Measurements from ENCODE around the gene TCF7. TPM values are rescaled to one million over a fixed set of nuclear protein-coding genes. Genes with fewer than 3 reads are reported as not detected.
A peak's percentile ranks its signal among the peaks of the same experiment; 100 is the strongest.

TCF7 gene
- total and polyA plus RNA-seq, 2 donors (not counting 1 experiment from before 2014, with no cell fraction given): 3.1 to 3.3 TPM

GRCh38 chr5:134178096-134178419, 63.6 kb downstream of the TCF7 start:
- peaks cover 7% of the 10 kb centered on the region for H3K4me1 ChIP-seq (ENCODE audit: control insufficient read depth, extremely low read depth, insufficient read depth, low read length)
- H3K4me2 ChIP-seq (ENCODE audit: extremely low read depth, insufficient read depth, low read length): peak overlapping the region; percentile 96
- no peak overlapping the region for H2AFZ ChIP-seq (ENCODE audit: low read length)
- no peak overlapping the region for H3K27ac ChIP-seq (ENCODE audit: insufficient read depth, low read length)
- TF ChIP-seq CTCF (conservative IDR thresholded peaks at IDR 0.05 in 1 of 2, IDR thresholded peaks at IDR 0.05 in 1 of 2; ENCODE audit: low read depth in 1 of 2, low read length in 2 of 2) (no peak), EZH2 (IDR thresholded peaks at IDR 0.05; ENCODE audit: low read length, missing control alignments) (no peak)
- peaks cover 2% of the 10 kb centered on the region for H3K36me3 ChIP-seq (ENCODE audit: control insufficient read depth, insufficient read depth, low read length)
- peaks cover 6% of the 10 kb centered on the region for H4K20me1 ChIP-seq (ENCODE audit: control insufficient read depth, extremely low read depth, insufficient read depth, low read length)
- no peak overlapping the region for H3K9ac ChIP-seq (ENCODE audit: insufficient read depth, low read length)
- no peak for DNase-seq (ENCODE audit: low read depth in 2 of 2)
- H3K27me3 ChIP-seq (ENCODE audit: control insufficient read depth, insufficient read depth, low read length): no peaks in the 10 kb centered on the region
- no peaks in the 10 kb centered on the region for H3K9me3 ChIP-seq (ENCODE audit: control insufficient read depth, insufficient read depth, low read depth, low read length)
- peaks cover 37% of the 10 kb centered on the region for H3K79me2 ChIP-seq (ENCODE audit: control insufficient read depth, insufficient read depth, low read length)
- H3K4me3 ChIP-seq (replicated peaks in 1 of 4; ENCODE audit: control extremely low read depth in 1 of 4, insufficient read depth in 1 of 4, low read depth in 3 of 4, low read length in 4 of 4): peak overlapping the region in 1 of 4 experiments; percentile 79

DNA sequence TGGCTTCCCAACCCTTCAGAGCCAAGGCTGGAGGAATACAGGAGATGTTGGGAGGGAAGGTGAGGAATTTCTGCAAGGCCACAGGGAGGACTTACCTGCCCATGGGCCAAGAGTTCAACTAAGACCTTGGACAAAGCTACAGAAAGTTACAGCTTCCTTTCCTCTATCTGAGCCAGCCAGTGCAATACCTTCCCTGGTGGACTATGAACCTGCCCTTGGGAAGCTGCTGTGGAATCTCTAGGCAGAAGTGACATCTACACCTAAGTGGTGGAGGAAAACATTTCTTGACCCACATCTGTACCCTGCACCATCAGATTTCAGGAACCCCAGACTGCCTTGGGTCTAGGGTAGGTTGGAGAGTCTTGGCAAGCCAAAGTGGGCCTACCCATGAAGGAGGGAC, 69.0 kb downstream of the TCF7 start:
- H3K27ac ChIP-seq (ENCODE audit: insufficient read depth, low read length): no peak overlapping the region
- no peak for DNase-seq (ENCODE audit: low read depth in 2 of 2)
- TF ChIP-seq EZH2 (IDR thresholded peaks at IDR 0.05; ENCODE audit: low read length, missing control alignments): no peak
- TF ChIP-seq CTCF (conservative IDR thresholded peaks at IDR 0.05 in 1 of 2, IDR thresholded peaks at IDR 0.05 in 1 of 2; ENCODE audit: low read depth in 1 of 2, low read length in 2 of 2): no peak

DNA sequence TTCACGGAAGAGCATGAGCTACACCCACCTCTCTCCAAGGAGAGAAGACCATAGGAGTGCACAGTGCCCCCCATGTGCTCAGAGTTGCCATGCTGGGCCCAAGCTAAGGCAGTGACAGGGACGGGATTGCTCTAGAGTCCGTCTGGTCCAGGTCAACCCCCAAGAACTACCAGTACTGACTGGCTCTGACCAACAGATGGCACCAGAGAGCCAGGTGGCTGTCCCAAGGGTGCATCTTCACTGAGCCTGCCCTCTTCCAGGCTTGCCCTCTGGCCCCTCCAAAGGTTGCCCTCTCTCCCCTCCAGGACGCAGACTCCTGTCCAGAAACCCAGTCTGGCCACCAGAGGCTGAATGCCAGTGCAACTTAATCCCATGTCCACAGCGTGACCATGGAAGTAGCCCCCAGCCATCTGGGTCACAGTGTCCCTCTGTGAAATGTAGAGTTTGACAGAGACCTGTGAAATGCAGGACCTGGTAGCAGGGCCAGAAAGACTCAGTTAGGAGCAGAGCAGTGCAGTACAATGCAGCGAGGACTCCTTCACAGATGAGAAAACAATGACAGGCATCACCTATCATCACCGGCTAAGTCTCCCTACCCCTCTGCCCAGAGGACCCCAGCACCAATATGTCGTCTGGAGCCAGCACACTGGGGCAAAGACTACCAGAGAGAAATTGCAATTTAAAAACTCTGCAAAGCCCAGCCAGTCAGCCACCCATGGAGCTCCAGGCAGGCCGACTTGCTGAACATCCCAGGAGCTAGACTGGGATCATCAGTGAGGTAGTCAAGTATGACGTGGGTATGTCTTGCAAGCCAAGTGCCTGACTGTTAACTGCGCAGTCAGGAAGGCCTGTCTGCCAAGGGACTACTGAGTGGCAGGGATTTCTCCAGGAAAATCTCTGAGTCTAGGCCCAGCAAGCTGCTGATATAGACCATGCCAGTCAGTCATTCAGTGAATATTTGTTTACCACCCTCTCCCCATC, 70.0 kb downstream of the TCF7 start:
- H3K4me1 ChIP-seq (ENCODE audit: control insufficient read depth, extremely low read depth, insufficient read depth, low read length): no peaks in the 10 kb centered on the region
- no peaks in the 10 kb centered on the region for H3K9me3 ChIP-seq (ENCODE audit: control insufficient read depth, insufficient read depth, low read depth, low read length)
- no peak overlapping the region for H3K4me3 ChIP-seq (replicated peaks in 1 of 4; ENCODE audit: control extremely low read depth in 1 of 4, insufficient read depth in 1 of 4, low read depth in 3 of 4, low read length in 4 of 4)
- H3K27me3 ChIP-seq (ENCODE audit: control insufficient read depth, insufficient read depth, low read length): no peaks in the 10 kb centered on the region
- no peak overlapping the region for H3K4me2 ChIP-seq (ENCODE audit: extremely low read depth, insufficient read depth, low read length)
- no peaks in the 10 kb centered on the region for H3K36me3 ChIP-seq (ENCODE audit: control insufficient read depth, insufficient read depth, low read length)
- no peak overlapping the region for H2AFZ ChIP-seq (ENCODE audit: low read length)
- peak; percentile 33 to 63 for DNase-seq (ENCODE audit: low read depth in 2 of 2)
- H4K20me1 ChIP-seq (ENCODE audit: control insufficient read depth, extremely low read depth, insufficient read depth, low read length): no peaks in the 10 kb centered on the region
- no peak overlapping the region for H3K27ac ChIP-seq (ENCODE audit: insufficient read depth, low read length)
- H3K79me2 ChIP-seq (ENCODE audit: control insufficient read depth, insufficient read depth, low read length): no peaks in the 10 kb centered on the region
- TF ChIP-seq CTCF (conservative IDR thresholded peaks at IDR 0.05 in 1 of 2, IDR thresholded peaks at IDR 0.05 in 1 of 2; ENCODE audit: low read depth in 1 of 2, low read length in 2 of 2) (peak; percentile 93), EZH2 (IDR thresholded peaks at IDR 0.05; ENCODE audit: low read length, missing control alignments) (no peak)
- H3K9ac ChIP-seq (ENCODE audit: insufficient read depth, low read length): no peak overlapping the region

More for the DNA sequence above, 69.0 kb downstream of the TCF7 start:
- Histone ChIP-seq H3K36me3 (ENCODE audit: control insufficient read depth, insufficient read depth, low read length) (no peaks in the 10 kb centered on the region), H3K9ac (ENCODE audit: insufficient read depth, low read length) (no peak overlapping the region), H3K9me3 (ENCODE audit: control insufficient read depth, insufficient read depth, low read depth, low read length) (no peaks in the 10 kb centered on the region), H3K4me1 (ENCODE audit: control insufficient read depth, extremely low read depth, insufficient read depth, low read length) (no peaks in the 10 kb centered on the region), H4K20me1 (ENCODE audit: control insufficient read depth, extremely low read depth, insufficient read depth, low read length) (no peaks in the 10 kb centered on the region), H2AFZ (ENCODE audit: low read length) (no peak overlapping the region), H3K4me2 (ENCODE audit: extremely low read depth, insufficient read depth, low read length) (no peak overlapping the region), H3K79me2 (ENCODE audit: control insufficient read depth, insufficient read depth, low read length) (no peaks in the 10 kb centered on the region), H3K27me3 (ENCODE audit: control insufficient read depth, insufficient read depth, low read length) (no peaks in the 10 kb centered on the region), H3K4me3 (replicated peaks in 1 of 4; ENCODE audit: control extremely low read depth in 1 of 4, insufficient read depth in 1 of 4, low read depth in 3 of 4, low read length in 4 of 4) (no peak overlapping the region)

All from fibroblast of lung (primary cell).